BE2C (cell line): ENCODE data around the gene FAM24A.

ENCODE experiments used
- DNase-seq: peaks from one replicate; pipeline ENCODE4 v3.0.0-alpha.2; 2020
- H3K27me3 ChIP-seq: fragments of 250-450 bp; sonication (Bioruptor Pico); 2 replicates; pipeline ENCODE4 v1.5.1; 2020; ENCODE audit warnings: mild to moderate bottlenecking
- H3K36me3 ChIP-seq: fragments of 250-450 bp; sonication (Bioruptor Pico); 2 replicates; pipeline ENCODE4 v1.5.1; 2020; ENCODE audit warnings: mild to moderate bottlenecking
- H3K4me1 ChIP-seq: fragments of 250-450 bp; sonication (Bioruptor Pico); 2 replicates; pipeline ENCODE4 v1.5.1; 2020
- H3K4me3 ChIP-seq: 2 replicates; pipeline ENCODE4 v1.5.1; 2011; ENCODE audit warnings: low read depth, low read length
- H3K9me3 ChIP-seq: fragments of 250-450 bp; sonication (Bioruptor Pico); 2 replicates; pipeline ENCODE4 v1.5.1; 2020
- CTCF ChIP-seq: IDR thresholded peaks from 2 replicates; pipeline ENCODE4 v1.5.1; 2012; ENCODE audit warnings: mild to moderate bottlenecking, low read depth, low read length

The FAM24A gene

GRCh38 chr10:122930140-122930539 is 19.7 kb downstream of the FAM24A start:
- no peak for DNase-seq
- no peaks in the 10 kb centered on the region for H3K9me3 ChIP-seq
- no peak overlapping the region for H3K4me3 ChIP-seq
- 0 out of 2 replicates have a peak, but pooled peaks cover 4% of the 10 kb centered on the region for H3K36me3 ChIP-seq
- no peaks in the 10 kb centered on the region for H3K4me1 ChIP-seq
- H3K27me3 ChIP-seq = no peaks in the 10 kb centered on the region
- no peak for TF ChIP-seq CTCF

GRCh38 chr10:122931088-122931906 is 20.9 kb downstream of the FAM24A start:
- Histone ChIP-seq H3K36me3 (peaks cover 9% of the 10 kb centered on the region; the same call in 1 of the 2 replicates), H3K27me3 (no peaks in the 10 kb centered on the region), H3K4me3 (no peak overlapping the region), H3K9me3 (no peaks in the 10 kb centered on the region), H3K4me1 (no peaks in the 10 kb centered on the region)
- DNase-seq = no peak
- no peak for TF ChIP-seq CTCF

- no peak for DNase-seq
- no peak for TF ChIP-seq CTCF
- no peaks in the 10 kb centered on the region for H3K27me3 ChIP-seq
- no peak overlapping the region for H3K4me3 ChIP-seq
- H3K4me1 ChIP-seq = no peaks in the 10 kb centered on the region; the same call in 1 of the 2 replicates
- H3K36me3 ChIP-seq = peaks cover 23% of the 10 kb centered on the region
- no peaks in the 10 kb centered on the region for H3K9me3 ChIP-seq
These were observed 28.9 kb downstream of the FAM24A start for GRCh38 chr10:122939133-122939855.

- Histone ChIP-seq H3K36me3 (peaks cover 19% of the 10 kb centered on the region), H3K4me3 (no peak overlapping the region), H3K4me1 (no peaks in the 10 kb centered on the region; the same call in 1 of the 2 replicates), H3K9me3 (no peaks in the 10 kb centered on the region), H3K27me3 (no peaks in the 10 kb centered on the region)
- no peak for DNase-seq
- TF ChIP-seq CTCF = no peak
These were observed 29.6 kb downstream of the FAM24A start for GRCh38 chr10:122939856-122940543.

- Histone ChIP-seq H3K9me3 (no peaks in the 10 kb centered on the region; the same call in 1 of the 2 replicates), H3K36me3 (peaks cover 10% of the 10 kb centered on the region), H3K4me3 (no peak overlapping the region), H3K27me3 (no peaks in the 10 kb centered on the region), H3K4me1 (0 out of 2 replicates have a peak, but pooled peaks cover 2% of the 10 kb centered on the region)
- no peak for DNase-seq
- TF ChIP-seq CTCF = no peak
These were observed 38.9 kb downstream of the FAM24A start for GRCh38 chr10:122949296-122949695.
